Activated naive CD8-positive, alpha-beta T cell treated with anti-CD3 and anti-CD28 coated beads, Interleukin-2, amount 50 U/mL, for 16 hours (primary cell): ENCODE measurements around the gene TMEM43.

Source experiments
- DNase-seq: peaks from one replicate; pipeline ENCODE4 v3.0.0-alpha.2; 2020; ENCODE audit warnings: low read depth, low spot score

The TMEM43 gene

GRCh38 chr3:14150491-14151230 is 25.8 kb downstream of the TMEM43 start:
- DNase-seq: no peak

GRCh38 chr3:14151471-14152083 is 26.7 kb downstream of the TMEM43 start:
- no peak for DNase-seq

DNA sequence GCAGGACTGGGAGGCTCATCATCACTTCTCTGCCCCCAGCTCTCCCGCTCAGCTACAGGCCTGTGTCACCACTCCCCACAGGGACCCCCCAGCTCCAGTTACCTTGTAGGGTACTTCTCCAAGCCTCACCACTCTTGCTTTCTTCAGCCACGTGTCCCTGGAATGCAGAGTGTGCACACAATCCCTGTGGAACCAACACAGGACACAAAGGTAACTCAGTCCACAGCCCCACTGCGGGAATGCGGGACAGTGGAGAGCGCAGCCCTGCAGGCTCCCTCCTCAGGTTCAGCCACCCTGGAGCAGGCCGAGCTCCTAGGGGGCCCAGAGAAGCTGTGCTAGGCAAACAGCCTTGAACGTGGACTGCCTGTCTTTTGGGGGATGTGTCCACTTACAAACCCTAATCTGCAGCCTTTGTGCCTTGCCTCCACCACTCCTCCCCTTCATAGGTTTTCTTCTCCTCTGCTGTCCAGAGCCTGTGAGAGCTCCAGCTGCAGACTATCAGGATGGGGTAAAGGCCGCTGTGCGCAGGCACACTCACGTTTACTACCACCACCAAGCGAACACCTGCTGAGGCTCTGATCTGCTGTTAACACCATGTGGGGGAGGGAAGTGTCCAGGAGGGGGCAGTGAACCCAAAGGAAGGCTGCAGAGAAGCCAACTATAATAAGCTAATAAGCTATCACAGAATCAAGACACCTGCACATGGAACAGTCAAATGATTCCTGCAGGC is 27.5 kb downstream of the TMEM43 start:
- no peak for DNase-seq

DNA sequence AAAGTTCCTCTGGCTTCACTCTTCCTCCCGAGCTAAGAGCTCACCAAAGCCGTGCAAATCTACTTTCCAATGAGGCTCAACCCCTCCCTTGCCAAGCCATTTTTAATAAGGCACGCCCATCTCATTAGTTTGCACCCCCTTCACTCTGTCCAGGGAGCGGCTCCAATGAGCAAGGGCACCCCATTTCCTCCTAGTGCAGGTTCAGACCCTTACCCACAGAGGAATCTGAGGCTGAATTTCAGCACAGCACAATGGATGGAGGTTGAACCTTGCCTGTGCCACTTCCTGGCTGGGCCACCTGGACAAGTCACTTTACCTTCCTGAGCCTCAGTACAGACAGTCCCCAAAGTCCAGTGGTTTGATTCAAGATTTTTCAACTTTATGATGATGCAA is 28.1 kb downstream of the TMEM43 start:
- no peak for DNase-seq

DNA sequence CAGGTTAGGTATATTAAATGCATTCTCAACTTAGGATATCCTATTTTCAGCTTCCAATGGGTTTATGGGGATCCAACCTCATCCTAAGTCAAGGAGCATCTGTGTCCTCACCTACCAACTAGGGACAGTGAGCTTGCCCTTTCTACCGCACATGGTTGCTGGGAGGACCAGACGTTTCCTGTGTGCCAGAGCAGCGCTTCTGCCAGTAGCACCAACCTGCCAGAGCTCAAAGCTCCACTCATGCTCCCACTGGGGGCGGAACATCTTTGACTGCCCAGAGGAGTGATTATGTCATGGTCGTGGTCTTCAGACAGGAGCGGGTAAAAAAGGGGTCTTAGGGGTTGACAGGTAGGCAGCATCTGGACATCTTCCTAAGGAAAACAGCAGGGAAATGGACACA is 28.8 kb downstream of the TMEM43 start:
- DNase-seq: no peak

DNA sequence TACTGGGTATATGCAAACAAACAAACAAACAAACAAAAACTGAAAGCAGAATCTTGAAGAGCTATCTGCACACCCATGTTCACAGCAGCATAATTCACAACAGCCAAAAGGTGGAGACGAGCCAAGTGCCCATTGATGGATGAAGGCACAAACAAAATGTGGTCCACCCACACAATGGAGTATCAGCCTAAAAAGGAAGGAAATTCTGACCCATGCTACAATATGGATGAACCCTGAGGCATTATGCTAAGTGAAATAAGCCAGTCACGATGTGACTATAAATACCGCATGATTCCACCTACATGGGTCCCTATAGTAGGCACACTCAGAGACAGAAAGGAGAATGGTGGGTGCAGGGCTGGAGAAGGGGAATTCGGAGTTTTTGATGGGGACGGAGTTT is 29.4 kb downstream of the TMEM43 start:
- no peak for DNase-seq

- DNase-seq: no peak
These were observed 30.1 kb downstream of the TMEM43 start for GRCh38 chr3:14154895-14155440.

DNA sequence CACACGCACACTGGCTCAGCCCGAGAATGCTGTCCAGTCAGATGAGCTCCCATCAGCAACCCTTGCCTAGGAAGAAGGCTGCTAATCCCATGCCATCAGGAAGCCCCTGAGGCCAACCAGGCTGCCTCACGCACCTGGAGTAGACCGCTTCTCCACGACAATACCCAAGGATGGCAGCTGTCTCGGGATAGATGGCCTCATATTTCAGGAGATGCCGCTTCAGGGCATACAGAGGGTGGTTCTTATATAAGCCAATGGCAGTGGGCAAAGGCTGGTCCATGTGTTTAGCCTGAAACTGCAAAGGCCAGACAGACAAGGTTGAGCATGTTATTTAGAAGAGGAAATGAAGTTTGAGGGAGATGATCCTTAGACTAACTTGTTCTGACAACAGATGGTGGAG is 31.3 kb downstream of the TMEM43 start:
- DNase-seq: no peak

DNA sequence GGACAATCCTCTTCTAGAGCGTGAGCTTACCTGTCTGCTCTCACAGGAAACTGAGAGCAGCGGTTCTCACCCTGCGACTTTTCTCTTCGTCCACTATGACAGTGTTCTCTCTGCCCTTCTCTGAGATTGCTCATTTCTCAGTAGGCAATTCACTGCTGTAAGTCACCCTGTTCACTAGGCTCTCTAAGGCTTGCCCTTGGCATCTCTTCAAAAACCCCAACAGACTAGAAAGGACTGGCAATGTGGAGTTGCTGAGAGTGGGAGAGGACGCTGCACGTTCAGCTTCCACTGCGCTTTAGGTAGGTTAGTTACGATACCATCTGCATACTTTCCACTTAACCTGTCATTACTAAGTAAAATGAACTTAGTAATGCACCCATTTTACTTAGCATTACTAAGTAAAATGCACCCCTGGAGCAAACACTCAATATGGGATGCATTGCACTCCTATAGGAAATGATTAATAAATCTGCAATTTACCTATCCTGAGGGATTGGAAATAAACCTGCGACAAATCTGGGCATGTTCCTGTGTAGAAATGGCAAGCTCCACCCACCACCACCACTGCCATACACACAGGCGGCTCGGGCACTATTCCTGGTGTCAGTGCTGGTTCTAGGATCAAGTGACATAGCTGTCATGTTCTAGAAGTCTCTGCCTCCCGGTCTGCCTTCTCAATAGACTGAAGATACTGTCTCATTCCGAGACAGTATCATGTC is 32.1 kb downstream of the TMEM43 start:
- no peak for DNase-seq

GRCh38 chr3:14157951-14158350 is 33.1 kb downstream of the TMEM43 start:
- no peak for DNase-seq

- no peak for DNase-seq
These were observed 33.5 kb downstream of the TMEM43 start for GRCh38 chr3:14158370-14158769.

DNA sequence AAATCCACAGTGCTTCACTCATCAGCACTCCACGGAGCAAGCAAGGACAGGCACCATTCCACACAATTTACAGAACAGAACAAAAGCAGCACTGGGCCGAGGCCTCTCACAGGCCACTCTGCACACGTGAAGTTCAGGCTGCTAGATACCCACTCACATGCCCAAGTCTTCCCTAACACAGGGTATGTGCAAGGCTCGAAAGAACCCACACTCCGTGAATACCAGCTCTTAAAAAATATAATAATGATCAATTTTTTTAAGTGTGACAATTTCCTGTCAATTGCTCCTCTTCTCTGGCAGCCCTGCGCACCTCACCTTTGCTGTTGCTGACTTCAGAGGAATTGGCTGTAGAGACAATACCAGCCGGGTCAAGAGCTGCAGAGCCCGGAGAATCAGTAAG is 34.6 kb downstream of the TMEM43 start:
- no peak for DNase-seq

DNA sequence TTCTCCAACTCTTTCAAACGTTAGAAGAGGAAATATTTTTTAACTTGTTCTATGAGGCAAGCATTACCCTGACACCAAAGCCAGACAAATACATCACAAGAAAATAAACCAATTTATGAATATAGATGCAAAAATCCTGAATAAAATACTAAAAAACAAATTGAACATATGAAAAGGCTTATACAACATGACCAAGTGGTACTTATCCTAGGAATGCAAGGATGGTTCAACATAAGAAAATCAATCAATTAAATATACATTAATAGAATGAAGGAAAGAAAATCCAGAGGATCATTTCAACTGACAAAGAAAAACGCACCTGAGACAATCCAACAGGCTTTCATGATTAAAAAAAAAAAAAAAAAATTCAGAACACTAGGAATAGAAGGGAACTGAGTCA is 36.4 kb downstream of the TMEM43 start:
- DNase-seq: no peak

- DNase-seq: no peak
These were observed 37.3 kb downstream of the TMEM43 start for GRCh38 chr3:14162178-14162577.

- DNase-seq: no peak
These were observed 42.2 kb downstream of the TMEM43 start for GRCh38 chr3:14166877-14167603.

GRCh38 chr3:14169435-14169834 is 44.6 kb downstream of the TMEM43 start:
- DNase-seq: no peak

DNA sequence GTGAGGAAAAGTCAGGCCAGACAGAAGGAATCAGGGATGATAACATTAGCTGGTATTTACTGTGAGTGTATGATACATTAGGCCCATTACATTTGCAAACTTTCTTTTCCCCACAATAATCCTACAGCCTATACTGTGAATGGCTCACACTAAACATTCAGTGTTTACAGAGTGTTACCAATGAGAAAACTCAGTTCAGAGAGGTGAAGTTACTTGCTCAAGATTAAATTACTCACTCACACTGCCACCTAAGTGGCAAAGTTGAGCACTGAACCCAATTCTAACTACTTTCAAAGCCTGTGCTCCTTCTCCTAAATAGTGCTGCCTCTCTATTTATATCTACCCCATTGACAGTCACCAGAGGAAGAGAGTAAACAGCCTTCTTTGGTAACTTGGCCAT is 45.0 kb downstream of the TMEM43 start:
- DNase-seq: no peak

DNA sequence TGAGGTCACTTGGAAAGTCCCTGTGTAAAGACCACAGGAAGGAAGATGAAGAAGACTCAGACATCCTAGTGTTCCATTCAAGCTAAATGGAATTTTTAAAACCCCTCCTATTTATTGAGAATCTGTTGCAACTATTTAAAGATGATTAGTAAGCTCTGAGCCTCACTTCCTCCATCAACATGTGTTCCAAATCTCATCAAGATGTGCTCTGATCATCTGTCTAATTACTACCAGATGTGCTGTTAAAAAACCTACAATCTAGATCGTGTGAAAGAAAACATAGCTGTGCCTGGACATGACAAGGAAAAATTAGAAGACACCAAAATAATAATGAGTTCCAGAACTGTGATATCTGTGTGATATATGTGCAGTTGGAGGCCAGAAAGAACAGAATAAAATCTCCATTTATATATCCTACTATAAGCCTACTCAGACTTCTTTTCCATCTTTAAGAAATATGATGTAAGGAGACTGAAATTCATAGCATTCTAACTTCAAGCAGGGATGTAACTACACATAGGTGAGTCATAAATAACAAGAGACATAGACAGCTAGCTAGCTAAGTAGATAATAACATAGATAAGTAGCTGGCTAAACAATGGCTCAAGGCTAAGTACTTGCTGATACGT is 45.8 kb downstream of the TMEM43 start:
- DNase-seq: no peak

DNA sequence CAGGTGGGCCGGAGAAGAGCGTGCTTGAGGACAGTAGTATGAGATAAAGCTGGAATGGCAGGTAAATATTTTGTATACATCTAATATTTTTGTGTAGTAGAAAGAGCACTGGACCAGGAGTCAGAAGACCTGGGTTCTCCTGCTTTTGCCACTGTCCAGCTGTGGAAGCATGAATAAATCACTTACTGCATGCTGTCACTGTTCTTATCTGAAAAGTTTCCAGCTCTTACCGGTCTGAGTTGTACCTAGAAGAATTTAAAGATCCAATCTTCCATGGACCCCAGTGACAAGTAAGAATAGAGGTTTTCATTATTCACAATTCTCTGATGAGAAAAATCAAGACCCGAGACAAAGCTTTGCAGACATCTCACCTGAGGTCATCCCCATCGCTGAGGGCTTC is 47.6 kb downstream of the TMEM43 start:
- no peak for DNase-seq

- DNase-seq: no peak
These were observed 49.6 kb downstream of the TMEM43 start for GRCh38 chr3:14174483-14174882.
